A549 (cell line): ENCODE measurements around the gene ACBD5. TPM values are rescaled to one million over a fixed set of nuclear protein-coding genes. Genes with fewer than 3 reads are reported as not detected.

Source experiments
- ATAC-seq, 2 experiments: fragments of 200-7000 bp in 1 of 2; fragments of >200 bp in 1 of 2; cut with Nextera tagmentation in 1 of 2; cut with Tn5 transposase in 1 of 2; 3 replicates each; pipeline versions ENCODE4 v1.8.0 to v1.9.1; 2018 to 2020; ENCODE audit warnings: mild to moderate bottlenecking in 1 of 2, moderate library complexity in 1 of 2
- CTCF ChIA-PET: fragments of 300-600 bp; sonication (Branson Sonifier 250); formaldehyde crosslinking; extraction: SDS; loops from one replicate; lab custom pipeline; 2021; ENCODE audit warnings: antibody characterized with exemption, inconsistent platforms; lab: Yijun Ruan, JAX
- POLR2A ChIA-PET: fragments of 350-600 bp; formaldehyde crosslinking; extraction: SDS; loops from one replicate; lab custom pipeline; 2021; ENCODE audit warnings: antibody characterized with exemption, inconsistent platforms; lab: Yijun Ruan, JAX
- DNase-seq, 2 experiments: peaks; one replicate each; pipeline versions ENCODE4 v3.0.0 to v3.0.0-alpha.2; 2011 to 2016; ENCODE audit warnings: low read depth in 1 of 2, low spot score in 1 of 2
- FAIRE-seq: peaks from 2 replicates; lab custom pipeline; 2011; peaks lifted over from hg19 to GRCh38; lab: Jason Lieb, UNC
- H3K27ac ChIP-seq, 2 experiments: fragments of >200 bp; sonication (Bioruptor Twin); formaldehyde crosslinking; 3 replicates each; pipeline ENCODE4 v1.5.1; 2016 to 2017
- H3K4me1 ChIP-seq: fragments of >200 bp; sonication (Bioruptor Twin); formaldehyde crosslinking; 3 replicates; pipeline ENCODE4 v1.6.1; 2016
- H3K4me2 ChIP-seq: fragments of >200 bp; sonication (Bioruptor Twin); formaldehyde crosslinking; 3 replicates; pipeline ENCODE4 v1.6.1; 2016
- H3K4me3 ChIP-seq: fragments of >200 bp; sonication (Bioruptor Twin); formaldehyde crosslinking; 3 replicates; pipeline ENCODE4 v1.5.1; 2016
- H3K9me3 ChIP-seq: fragments of >200 bp; sonication (Bioruptor Twin); formaldehyde crosslinking; 3 replicates; pipeline ENCODE4 v1.6.1; 2016
- ATOH8 ChIP-seq: fragments of 250-450 bp; sonication (Bioruptor Pico); IDR thresholded peaks from 2 replicates; pipeline ENCODE4 v1.5.0; 2020; ENCODE audit warnings: low read depth, mild to moderate bottlenecking, moderate library complexity
- BHLHE40 ChIP-seq: IDR thresholded peaks from 2 replicates; pipeline ENCODE4 v1.6.1; 2012; ENCODE audit warnings: low read depth, low read length, inconsistent platforms
- CBX8 ChIP-seq: fragments of 200-600 bp; sonication (generic); IDR thresholded peaks from 2 replicates; pipeline ENCODE4 v1.6.1; 2016
- CEBPB ChIP-seq, 2 experiments: fragments of >200 bp in 1 of 2; sonication (Bioruptor Twin) in 1 of 2; formaldehyde crosslinking in 1 of 2; IDR thresholded peaks; 2 replicates each; pipeline ENCODE4 v1.6.1; 2012 to 2016
- CHD2 ChIP-seq: fragments of 150-350 bp; IDR thresholded peaks from 2 replicates; pipeline ENCODE4 v1.6.1; 2014; ENCODE audit warnings: low read length; ENCODE audit not compliant: partially characterized antibody
- CHD4 ChIP-seq: fragments of 200-600 bp; sonication (generic); IDR thresholded peaks from 2 replicates; pipeline ENCODE4 v1.6.1; 2016; ENCODE audit warnings: antibody characterized with exemption, mild to moderate bottlenecking, borderline replicate concordance
- CTCF ChIP-seq: fragments of >200 bp; sonication (Bioruptor Twin); formaldehyde crosslinking; IDR thresholded peaks from 3 replicates; pipeline ENCODE4 v1.5.1; 2016
- FOSL2 ChIP-seq, 2 experiments: fragments of 450-650 bp in 1 of 2; fragments of >200 bp in 1 of 2; sonication (Bioruptor Twin) in 1 of 2; formaldehyde crosslinking; IDR thresholded peaks; 2 replicates each; pipeline versions ENCODE4 v1.5.0 to v1.6.1; 2016 to 2020; ENCODE audit warnings: mild to moderate bottlenecking in 1 of 2, moderate library complexity in 1 of 2
- FOXS1 ChIP-seq: fragments of 250-450 bp; sonication (Bioruptor Pico); IDR thresholded peaks from 2 replicates; pipeline ENCODE4 v1.5.0; 2020; ENCODE audit warnings: mild to moderate bottlenecking, moderate library complexity
- JUN ChIP-seq, 2 experiments: fragments of >200 bp; sonication (Bioruptor Twin); formaldehyde crosslinking; IDR thresholded peaks; 2 replicates in 1 of 2; 3 replicates in 1 of 2; pipeline ENCODE4 v1.6.1; 2016 to 2017
- KDM1A ChIP-seq: fragments of 200-600 bp; sonication (generic); IDR thresholded peaks from 2 replicates; pipeline ENCODE4 v1.6.1; 2016; ENCODE audit warnings: low read depth, mild to moderate bottlenecking
- MAFK ChIP-seq: fragments of 450-650 bp; IDR thresholded peaks from 2 replicates; pipeline ENCODE4 v1.6.1; 2014; ENCODE audit not compliant: partially characterized antibody
- PBX3 ChIP-seq: IDR thresholded peaks from 2 replicates; pipeline ENCODE4 v1.6.1; 2012
- PHF8 ChIP-seq: fragments of 200-600 bp; sonication (generic); IDR thresholded peaks from 2 replicates; pipeline ENCODE4 v1.6.1; 2016; ENCODE audit warnings: low read depth, mild to moderate bottlenecking, antibody characterized with exemption, moderate library complexity, borderline replicate concordance
- RCOR1 ChIP-seq: fragments of 150-350 bp; IDR thresholded peaks from 2 replicates; pipeline ENCODE4 v1.6.1; 2014; ENCODE audit warnings: antibody characterized with exemption, low read length, low read depth
- REST ChIP-seq: fragments of 200-600 bp; sonication (generic); IDR thresholded peaks from 2 replicates; pipeline ENCODE4 v1.6.1; 2016; ENCODE audit warnings: antibody characterized with exemption, mild to moderate bottlenecking, moderate library complexity
- SMC3 ChIP-seq: fragments of >200 bp; sonication (Bioruptor Twin); formaldehyde crosslinking; IDR thresholded peaks from 3 replicates; pipeline ENCODE4 v1.6.1; 2018; ENCODE audit warnings: inconsistent platforms
- SREBF2 ChIP-seq: fragments of 450-650 bp; IDR thresholded peaks from 2 replicates; pipeline ENCODE4 v1.6.1; 2014; ENCODE audit warnings: mild to moderate bottlenecking, moderate library complexity
- USF2 ChIP-seq: fragments of 450-650 bp; IDR thresholded peaks from 2 replicates; pipeline ENCODE4 v1.6.1; 2014; ENCODE audit warnings: antibody characterized with exemption
- ZC3H11A ChIP-seq: fragments of 450-650 bp; IDR thresholded peaks from 2 replicates; pipeline ENCODE4 v1.6.1; 2014; ENCODE audit warnings: antibody characterized with exemption, mild to moderate bottlenecking
- ZFP36 ChIP-seq: fragments of 450-650 bp; IDR thresholded peaks from 2 replicates; pipeline ENCODE4 v1.6.1; 2014; ENCODE audit warnings: borderline replicate concordance; ENCODE audit not compliant: partially characterized antibody
- ZSCAN20 ChIP-seq: fragments of 250-450 bp; sonication (Bioruptor Pico); IDR thresholded peaks from 2 replicates; pipeline ENCODE4 v1.8.0; 2022; ENCODE audit warnings: mild to moderate bottlenecking, moderate library complexity
- WGBS: methylation state at CpG from one replicate; pipeline ENCODE4 v1.1.6; 2017; ENCODE audit errors: missing lambda C conversion rate; 5-methylcytosine and 5-hydroxymethylcytosine counted together
- polyA plus RNA-seq, 4 experiments: library from polyadenylated mRNA; depleted of rRNA in 3 of 4; stranded (reverse); fragments of >200 nt; fragmentation: RNase III in 1 of 4; extraction: RNeasy Plus Mini Kit Qiagen cat#74134 plus additional on column Dnase treatment in 1 of 4; gene quantifications; 2 replicates in 3 of 4; 3 replicates in 1 of 4; pipeline ENCODE4 v1.2.3, GENCODE V29; 2011 to 2017

Gene ACBD5
- polyA plus RNA-seq, 2 of the 4 experiments (the other 2 are of a cell fraction): 35.9 to 55.8 TPM

GRCh38 chr10:27251554-27251953, 11.0 kb upstream of the ACBD5 start:
- ChIA-PET CTCF (interaction anchor here (1.0 to 3.3 kb wide), 3 partner anchors 9 to 108 kb away, joined by 3 to 11 read pairs (median 9); no protein-coding TSS in a partner anchor), POLR2A (interaction anchor here (1.0 to 2.0 kb wide), 2 partner anchors 9 to 10 kb away, joined by 3 to 14 read pairs; no protein-coding TSS in a partner anchor)
- 85% methylated on average over 14 of the region's 14 CpGs for WGBS
- peak overlapping the region; percentile 64; the same call in 1 of the 3 replicates for H3K4me2 ChIP-seq
- H3K4me1 ChIP-seq: no peaks in the 10 kb centered on the region
- ATAC-seq (no peak), DNase-seq (no peak), FAIRE-seq (no peak)
- no peaks in the 10 kb centered on the region for H3K9me3 ChIP-seq
- H3K4me3 ChIP-seq: no peak overlapping the region
- peak overlapping the region in 1 of 2 experiments; percentile 91; a peak in 3 of 6 replicates for H3K27ac ChIP-seq
- TF ChIP-seq CEBPB (IDR thresholded peaks at IDR 0.05) (no peak), ZC3H11A (no peak), PHF8 (no peak), PBX3 (no peak), RCOR1 (no peak), ZSCAN20 (CRISPR knock-in tag) (no peak), USF2 (no peak), CHD2 (no peak), SMC3 (no peak), SREBF2 (no peak), JUN (IDR thresholded peaks at IDR 0.05) (no peak), CHD4 (no peak), CBX8 (no peak), REST (no peak), FOXS1 (CRISPR knock-in tag) (no peak), ZFP36 (no peak)

GRCh38 chr10:27248215-27248614, 7.6 kb upstream of the ACBD5 start:
- Histone ChIP-seq H3K4me2 (no peak overlapping the region), H3K4me3 (no peak overlapping the region), H3K4me1 (peaks cover 10% of the 10 kb centered on the region; the same call in 1 of the 3 replicates), H3K9me3 (no peaks in the 10 kb centered on the region), H3K27ac (no peak overlapping the region)
- WGBS: 44% methylated on average over 4 of the region's 4 CpGs
- ChIA-PET CTCF (no interaction called here), POLR2A (no interaction called here)
- DNase-seq: no peak
- ATAC-seq: no peak
- TF ChIP-seq BHLHE40 (no peak), MAFK (no peak), CTCF (no peak), FOSL2 (IDR thresholded peaks at IDR 0.05) (no peak), FOSL2 (CRISPR knock-in tag; IDR thresholded peaks at IDR 0.05) (no peak), ATOH8 (CRISPR knock-in tag) (no peak), CHD2 (no peak), KDM1A (no peak), SREBF2 (no peak)
- no peak for FAIRE-seq
